Activated T-helper 1 cell treated with anti-CD3 and anti-CD28 coated beads, Interleukin-2, amount 50 U/mL, for 16 hours (primary cell): ENCODE measurements around the gene BSN.

Experiments
- DNase-seq, 2 donors: peaks; one replicate each; pipeline ENCODE4 v3.0.0-alpha.2; 2020; ENCODE audit warnings: low read depth in 1 of 2, low spot score in 1 of 2

Gene BSN

GRCh38 chr3:49629451-49629850 is 75.2 kb downstream of the BSN start:
- DNase-seq, result no peak

DNA sequence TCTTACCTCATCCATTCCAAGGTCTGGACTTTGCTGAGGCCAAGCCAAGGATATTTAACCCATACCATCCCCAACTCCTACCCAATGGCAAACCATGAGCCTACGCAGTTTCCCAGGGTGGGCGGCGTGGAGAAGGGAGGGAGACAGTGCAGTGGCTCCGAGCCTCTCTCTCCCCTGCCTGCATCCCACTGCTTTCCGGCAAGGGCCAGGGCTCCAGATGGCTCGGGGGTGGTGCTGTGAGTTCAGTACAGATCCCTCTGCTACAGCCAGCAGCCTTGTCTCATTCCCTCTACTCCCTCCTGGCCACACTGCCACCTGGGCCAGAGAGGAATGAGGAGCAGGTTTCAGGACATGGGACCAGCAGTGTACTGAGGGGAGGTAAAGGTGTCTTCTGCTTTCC is 75.6 kb downstream of the BSN start:
- DNase-seq, result no peak

DNA sequence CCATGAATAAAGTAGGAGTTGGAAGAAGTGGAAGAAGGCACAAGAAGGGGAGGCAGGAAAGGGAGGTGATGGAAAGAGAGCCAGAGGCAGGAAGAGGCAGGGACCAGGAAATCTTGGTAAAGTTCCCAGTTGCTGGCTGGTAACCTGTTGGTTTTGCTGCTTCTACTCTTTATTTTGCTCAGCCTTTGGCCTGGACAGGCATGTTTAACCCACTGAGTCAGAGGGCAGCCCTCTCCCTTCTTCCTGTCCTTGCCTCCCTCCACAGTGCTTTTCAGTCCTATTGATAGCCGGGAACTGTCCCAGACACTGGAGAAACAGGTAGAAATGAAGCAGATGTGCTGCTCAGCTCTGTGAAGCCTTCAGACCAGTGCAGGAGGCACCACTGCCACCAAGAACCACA is 76.5 kb downstream of the BSN start:
- no peak for DNase-seq

DNA sequence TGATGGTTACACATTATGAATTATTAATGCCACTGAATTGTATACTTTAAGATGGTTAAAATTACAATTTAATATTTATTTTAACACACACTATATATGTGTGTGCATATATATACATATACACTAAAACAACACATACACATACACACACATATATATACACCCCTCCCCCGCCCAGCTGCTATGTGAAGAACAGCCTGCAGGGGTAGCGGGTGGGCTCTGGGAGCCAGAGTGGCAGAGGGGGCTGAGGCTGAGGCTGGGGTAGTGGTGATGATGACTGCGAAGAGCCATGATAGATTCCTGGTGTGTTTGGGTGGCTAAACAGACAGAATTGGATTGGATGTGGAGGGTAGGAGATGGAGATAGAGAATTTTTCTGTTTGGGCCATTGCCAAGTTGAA is 80.5 kb downstream of the BSN start:
- DNase-seq, result no peak

DNA sequence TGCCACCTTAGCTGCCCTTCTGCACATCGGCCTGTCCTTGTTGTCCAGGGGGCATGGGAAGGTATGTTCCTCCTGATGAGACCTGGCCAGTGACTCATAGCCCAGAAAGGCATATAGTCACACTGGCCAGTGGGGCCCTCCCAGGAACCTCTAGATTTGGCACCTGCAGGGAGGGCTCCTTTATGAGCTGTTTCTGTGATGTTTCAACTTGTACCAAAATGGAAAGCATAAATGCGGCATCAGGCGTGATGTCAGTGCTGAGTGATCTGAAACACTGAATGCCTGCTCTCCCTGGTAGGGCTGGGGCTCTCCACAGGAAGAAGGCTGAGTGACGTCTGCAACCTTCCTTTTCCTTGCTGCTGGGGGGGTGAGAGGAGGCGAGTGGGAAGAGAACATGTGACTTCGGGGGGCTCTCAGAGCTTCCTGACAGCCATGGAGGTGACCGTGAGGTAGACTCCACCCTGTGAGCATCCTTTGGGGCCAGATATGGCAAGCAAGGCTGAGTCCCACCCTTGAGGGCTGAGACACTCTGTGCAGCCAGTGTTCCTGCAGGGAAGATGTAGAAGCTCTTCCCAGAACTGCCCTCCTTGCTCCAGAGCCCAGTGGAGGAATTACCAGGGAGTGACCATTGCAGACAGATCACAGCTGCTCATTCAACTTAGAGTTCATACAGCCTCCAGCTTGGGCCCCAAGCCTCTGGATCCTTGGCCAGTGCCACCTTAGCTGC is 82.8 kb downstream of the BSN start:
- no peak for DNase-seq

DNA sequence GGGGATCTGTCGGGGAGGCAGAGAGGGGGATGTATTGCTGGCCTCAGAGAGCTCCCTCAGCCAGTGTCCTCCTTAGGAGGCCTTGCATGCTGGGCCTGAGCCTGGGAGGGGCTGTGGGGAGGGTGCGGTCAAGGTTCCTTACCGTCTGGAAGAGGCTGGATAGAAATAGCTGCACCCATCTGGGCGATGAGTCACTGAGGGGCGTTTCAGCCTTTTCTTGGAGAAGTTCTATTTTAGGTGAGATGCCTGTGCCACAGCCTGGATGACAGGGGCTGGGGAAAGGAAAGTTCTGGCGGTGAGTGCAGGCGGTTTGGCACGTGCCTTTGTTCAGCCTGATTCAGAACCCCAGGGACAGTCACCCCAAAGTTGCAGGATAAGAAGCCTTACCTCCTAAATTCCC is 84.2 kb downstream of the BSN start:
- DNase-seq, result no peak

- no peak for DNase-seq
Measured at GRCh38 chr3:49639551-49639950, 85.3 kb downstream of the BSN start.

- DNase-seq, result no peak
Measured at GRCh38 chr3:49641292-49641691, 87.0 kb downstream of the BSN start.

- DNase-seq, result no peak
Measured at GRCh38 chr3:49641921-49642707, 87.8 kb downstream of the BSN start.

- no peak for DNase-seq
Measured at GRCh38 chr3:49642708-49643145, 88.5 kb downstream of the BSN start.

DNA sequence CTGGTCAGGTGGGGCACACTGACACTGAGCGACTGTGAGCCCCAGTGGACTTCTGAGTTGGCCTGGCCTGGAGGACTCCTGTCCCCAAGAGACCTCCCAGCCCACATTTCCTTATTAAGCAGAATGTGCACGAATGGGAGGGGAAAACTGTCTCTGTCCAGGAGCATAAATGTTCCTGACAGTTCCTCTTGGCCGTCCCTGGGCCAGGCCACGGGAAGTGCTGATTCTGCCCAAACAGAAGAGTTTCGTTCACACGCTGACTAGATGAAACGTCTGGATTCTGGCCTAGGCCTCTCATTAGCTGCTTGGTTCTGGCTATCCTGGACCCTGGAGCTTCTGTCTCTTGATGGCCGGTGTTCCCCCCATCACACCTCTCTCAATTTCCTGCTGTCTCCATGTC is 90.4 kb downstream of the BSN start:
- no peak for DNase-seq

DNA sequence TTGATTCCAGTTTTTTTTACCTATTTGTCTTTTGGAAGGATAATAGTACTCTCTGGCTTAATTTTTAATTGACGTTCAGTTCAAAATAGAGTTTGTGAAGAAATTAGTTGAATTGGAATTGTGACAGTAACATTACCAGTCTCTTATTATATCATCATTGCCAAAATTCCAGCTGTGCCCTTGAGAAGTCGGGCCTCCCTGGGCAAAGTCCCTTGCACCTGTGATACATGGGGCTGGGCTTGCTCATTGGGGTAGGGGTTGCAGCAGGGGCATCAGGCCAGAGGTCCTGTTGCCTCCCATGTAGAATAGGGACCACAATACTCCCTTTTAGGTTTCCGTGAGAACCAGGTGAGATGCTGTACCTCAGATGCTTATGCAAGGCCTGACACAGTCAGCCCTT is 92.0 kb downstream of the BSN start:
- DNase-seq, result no peak

DNA sequence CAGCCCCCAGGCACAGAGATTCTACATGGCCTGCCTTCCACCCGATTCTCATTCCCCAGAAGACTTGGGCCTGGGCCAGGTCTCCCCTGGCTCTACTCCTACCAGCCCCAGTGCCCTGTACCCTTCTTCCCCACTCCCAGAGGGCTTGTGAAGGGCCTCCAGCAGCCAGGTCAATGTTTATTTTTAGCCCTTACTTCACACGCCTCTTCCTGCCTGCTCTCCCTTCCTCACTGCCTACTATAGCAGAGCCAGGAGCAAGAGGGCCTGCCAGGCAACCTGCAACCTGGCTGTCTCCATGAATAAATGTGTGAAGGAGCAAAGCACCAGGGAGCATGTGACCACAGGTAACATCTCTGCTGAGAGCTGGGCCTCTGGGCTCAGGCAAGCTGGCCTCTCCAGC is 93.5 kb downstream of the BSN start:
- no peak for DNase-seq

- no peak for DNase-seq
Measured at GRCh38 chr3:49648354-49649019, 94.2 kb downstream of the BSN start.

DNA sequence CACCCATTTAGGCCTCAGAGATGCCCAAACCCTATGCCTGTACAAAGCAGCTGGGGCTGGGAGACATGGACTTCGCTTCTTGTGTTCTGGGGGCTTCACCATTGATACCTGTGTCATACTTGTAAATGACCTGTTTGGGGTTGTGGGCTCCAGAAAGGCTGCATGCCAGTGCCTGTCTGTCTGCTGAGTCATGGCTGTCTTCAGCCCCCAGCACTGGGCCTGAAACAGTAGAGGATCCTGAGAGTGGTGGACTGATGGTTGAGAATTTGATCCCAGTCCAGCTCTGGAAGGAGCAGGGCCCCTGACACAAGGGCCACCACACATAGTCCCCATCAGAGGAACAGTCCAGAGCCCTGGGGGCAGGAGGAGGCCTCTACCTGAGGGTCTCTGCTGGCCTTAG is 95.3 kb downstream of the BSN start:
- DNase-seq, result no peak

DNA sequence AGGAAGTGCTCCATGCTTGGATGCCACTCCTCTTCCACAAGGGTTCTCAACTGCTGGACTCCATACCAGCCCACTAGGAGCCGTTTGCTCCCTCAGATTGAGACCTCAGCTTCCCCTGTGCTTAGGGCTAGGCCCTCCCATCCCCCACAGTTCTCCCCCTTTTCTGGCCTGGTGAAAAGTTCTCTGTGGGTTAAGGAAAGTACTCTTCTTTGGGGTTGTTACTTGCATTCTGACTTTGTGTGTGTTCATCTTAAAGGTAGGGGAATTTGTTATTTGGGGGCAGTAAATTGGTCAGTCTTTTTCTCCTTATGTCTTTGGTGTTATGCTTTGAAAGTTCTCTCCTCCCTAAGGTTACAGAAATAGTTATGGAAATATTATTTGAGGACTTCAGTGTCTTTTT is 95.9 kb downstream of the BSN start:
- DNase-seq, result no peak

DNA sequence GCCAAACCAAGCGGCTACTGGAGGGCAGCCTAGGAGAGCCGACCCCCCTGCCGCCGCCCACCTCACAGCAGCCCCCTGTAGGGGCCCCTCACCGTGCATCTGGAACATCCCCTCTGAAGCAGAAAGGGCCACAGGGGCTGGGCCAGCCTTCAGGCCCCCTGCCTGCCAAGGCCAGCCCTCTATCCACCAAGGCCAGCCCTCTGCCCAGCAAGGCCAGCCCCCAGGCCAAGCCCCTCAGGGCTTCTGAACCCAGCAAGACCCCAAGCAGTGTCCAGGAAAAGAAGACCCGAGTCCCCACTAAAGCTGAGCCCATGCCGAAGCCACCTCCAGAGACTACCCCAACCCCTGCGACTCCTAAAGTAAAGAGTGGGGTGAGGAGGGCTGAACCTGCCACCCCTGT is 96.4 kb downstream of the BSN start:
- DNase-seq, result no peak

- no peak for DNase-seq
Measured at GRCh38 chr3:49652218-49652902, 98.1 kb downstream of the BSN start.

- DNase-seq, result no peak
Measured at GRCh38 chr3:49652903-49653415, 98.7 kb downstream of the BSN start.

- DNase-seq, result no peak
Measured at GRCh38 chr3:49653621-49654020, 99.3 kb downstream of the BSN start.

- no peak for DNase-seq
Measured at GRCh38 chr3:49654176-49654825, 100.0 kb downstream of the BSN start.
